C4-2B (cell line): ENCODE results near the gene PSMD9.

Source experiments
- CTCF ChIP-seq: fragments of 450-650 bp; conservative IDR thresholded peaks from 2 replicates; pipeline ENCODE4 v1.5.1; 2017; ENCODE audit warnings: mild to moderate bottlenecking
- ZFX ChIP-seq: fragments of 450-650 bp; IDR thresholded peaks from 2 replicates; pipeline ENCODE4 v1.6.1; 2017

DNA sequence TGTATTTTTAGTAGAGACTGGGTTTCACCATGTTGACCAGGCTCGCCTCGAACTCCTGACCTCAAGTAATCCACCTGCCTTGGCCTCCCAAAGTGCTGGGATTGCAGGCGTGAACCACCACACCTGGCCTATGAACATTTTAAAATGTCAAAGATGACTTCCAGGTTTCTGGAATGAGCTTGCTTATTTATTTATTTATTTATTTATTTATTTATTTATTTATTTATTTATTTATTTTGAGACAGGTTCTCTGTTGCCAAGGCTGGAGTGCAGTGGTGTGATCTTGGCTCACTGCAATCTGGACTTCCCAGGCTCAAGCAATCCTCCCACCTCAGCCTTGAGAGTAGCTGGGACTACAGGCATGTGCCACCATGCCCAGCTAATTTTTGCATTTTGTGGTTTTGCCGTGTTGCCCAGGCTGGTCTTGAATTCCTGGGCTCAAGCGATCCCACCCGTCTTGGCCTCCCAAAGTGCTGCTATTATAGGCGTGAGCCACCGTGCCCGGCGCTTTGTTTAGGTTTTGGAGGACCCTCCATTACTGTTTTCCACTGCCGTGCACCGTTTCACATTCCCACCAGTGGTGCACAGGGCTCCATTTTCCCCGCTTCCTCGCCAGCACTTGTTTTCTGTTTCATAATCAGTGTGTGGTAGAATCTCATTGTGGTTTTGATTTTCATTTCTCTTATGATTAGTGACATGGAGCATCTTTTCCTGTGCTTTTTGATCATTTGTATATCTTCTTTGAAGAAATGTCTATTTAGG lies 23.4 kb downstream of the PSMD9 start:
- TF ChIP-seq CTCF: no peak
- no peak for TF ChIP-seq ZFX
